Activated CD4-positive, alpha-beta T cell treated with anti-CD3 and anti-CD28 coated beads, Interleukin-2, amount 50 U/mL, for 48 hours (primary cell): ENCODE results near the gene AIFM3.

Experiments
- DNase-seq, 2 experiments: peaks; one replicate each; pipeline ENCODE4 v3.0.0-alpha.2; 2020

Gene AIFM3

DNA sequence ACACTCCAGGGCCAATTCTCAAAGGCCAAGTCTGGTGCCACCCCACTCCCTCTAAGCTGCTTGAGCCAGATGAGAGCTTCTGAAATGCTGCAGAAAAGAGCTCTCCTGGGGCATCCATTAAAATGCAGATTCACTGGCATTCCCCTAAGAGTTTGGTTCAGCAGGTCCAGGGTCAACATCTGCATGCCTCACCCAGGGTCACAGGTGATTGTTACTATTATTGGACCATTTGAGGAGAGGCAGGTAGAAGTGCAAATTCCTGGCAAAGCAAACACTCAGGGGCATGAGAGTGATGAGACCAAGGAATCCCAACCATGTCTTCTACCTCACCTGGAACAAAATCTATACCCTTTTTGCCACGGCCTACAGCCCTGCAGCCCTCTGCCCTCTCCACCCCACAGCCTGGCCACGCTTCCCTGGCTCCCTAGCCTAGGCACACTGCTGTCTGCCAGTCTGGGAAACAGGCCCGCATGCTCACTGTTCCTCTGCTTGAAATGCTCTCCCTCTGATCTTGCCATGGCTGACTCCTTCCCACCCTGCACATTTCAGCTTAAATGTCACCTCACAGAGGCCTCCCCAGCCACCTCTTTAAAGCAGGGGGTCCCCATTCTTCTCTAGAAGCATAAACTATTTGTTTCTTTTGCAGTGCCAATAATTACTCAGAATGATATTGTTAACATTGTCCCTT, 43.5 kb downstream of the AIFM3 start:
- no peak for DNase-seq

DNA sequence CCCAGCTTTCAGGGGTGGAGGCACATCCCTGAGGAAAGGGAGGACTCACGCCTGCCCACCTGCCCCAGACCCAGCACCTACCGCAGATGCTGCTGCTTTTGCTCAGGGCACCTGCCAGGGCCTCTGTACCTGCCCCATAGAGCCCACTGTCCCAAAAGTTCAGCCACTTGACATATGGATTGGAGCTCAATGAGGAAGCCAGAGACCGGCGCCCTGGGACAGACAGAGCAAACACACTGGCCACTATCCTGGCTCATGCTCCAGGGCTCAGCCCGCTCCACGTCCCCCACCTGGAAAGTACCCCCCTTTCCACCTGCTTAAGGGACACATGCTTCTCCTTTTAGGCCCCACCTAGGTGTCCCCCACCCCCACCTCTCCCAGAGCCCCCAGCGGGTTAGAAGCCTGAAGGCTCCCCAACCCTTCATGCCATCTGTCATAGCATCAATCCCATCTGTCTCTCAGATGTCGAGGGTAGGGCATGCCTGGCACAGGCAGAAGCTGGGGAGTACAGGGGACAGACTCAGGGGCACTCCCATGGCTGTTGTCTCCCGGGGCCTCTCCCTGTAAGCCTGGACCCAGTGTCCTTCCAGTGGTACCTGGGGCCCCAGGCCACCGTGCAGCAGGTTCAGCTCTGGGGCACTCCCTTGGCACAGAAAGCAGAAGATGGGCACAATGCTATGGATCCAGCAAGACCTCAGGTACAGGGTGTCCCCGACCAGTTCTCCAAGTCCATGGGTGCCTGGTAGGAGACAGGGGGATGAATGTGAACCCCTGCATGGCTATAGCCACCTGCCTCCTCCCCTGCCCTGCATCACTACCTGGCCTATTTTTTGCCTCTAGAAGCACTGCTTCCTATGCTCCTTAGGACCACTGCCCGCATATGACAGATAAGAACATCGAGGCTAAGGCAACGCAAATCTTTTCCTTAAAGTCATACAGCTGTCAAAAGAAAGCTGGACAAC, 45.7 kb downstream of the AIFM3 start:
- DNase-seq: no peak

DNA sequence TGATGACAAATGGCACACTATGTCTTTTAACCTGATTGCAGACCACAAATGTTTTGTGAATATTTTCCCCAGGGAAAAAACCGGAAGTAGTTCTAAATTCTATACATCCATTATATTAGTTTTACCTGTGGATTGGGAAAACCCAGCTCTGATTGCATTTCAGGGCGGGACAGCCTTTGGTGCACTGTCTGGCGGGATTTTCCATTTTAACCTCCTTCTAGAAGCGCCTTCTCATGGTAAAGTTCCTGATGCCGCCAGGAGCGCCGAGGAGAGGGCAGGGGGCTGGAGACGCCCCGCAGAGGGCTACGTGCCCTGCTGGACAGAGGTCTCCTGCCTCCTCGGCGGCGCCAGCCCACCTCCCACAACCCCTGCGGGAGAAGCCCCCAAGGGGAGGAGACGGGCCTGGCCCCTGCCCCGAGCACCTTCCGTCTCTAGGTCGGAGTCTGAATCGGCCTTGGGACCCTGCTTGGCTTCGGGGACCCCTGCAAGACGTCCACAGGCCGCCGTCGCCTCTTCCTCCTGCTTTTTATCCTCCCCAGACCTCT, 46.7 kb downstream of the AIFM3 start:
- no peak for DNase-seq

GRCh38 chr22:21014202-21014725, 47.2 kb downstream of the AIFM3 start:
- peak; percentile 89 to 92 for DNase-seq

DNA sequence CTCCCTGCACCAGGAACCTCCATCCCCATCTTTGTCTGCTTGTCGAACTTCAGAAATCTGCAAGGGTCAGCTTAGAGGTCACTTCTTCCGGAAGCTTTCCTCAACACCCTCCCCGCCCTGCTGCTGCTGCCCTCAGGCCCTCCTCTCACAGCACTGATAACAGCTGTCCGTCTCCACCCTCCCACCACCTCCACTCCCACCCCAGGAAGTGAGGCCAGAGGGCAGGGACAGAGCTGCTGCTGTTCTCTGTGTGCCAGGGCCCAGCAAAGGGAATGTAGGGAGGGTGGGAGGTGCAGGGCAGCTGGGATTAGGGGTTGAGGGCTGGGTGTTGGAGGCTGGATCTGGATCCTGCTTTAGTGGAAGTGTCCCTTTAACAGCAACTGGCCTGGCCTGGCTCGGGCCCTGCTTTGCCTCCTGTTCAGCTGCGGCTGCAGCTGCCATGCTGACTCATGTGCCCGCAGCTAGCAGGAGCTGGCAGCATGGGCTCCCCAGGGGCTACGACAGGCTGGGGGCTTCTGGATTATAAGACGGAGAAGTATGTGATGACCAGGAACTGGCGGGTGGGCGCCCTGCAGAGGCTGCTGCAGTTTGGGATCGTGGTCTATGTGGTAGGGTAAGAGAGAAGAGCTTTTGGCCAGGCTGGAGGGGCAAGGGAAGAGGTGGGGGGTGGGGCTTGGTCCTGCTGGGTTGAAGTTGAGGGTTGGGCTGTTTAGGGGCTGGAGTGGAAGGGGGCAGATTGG, 47.8 kb downstream of the AIFM3 start, which contains the start of gene P2RX6:
Gene P2RX6, plus strand, starts transcription at position 440 of the 740 bp plus-strand sequence. Its CDS starts 10 bp downstream, at position 450.
- no peak for DNase-seq

DNA sequence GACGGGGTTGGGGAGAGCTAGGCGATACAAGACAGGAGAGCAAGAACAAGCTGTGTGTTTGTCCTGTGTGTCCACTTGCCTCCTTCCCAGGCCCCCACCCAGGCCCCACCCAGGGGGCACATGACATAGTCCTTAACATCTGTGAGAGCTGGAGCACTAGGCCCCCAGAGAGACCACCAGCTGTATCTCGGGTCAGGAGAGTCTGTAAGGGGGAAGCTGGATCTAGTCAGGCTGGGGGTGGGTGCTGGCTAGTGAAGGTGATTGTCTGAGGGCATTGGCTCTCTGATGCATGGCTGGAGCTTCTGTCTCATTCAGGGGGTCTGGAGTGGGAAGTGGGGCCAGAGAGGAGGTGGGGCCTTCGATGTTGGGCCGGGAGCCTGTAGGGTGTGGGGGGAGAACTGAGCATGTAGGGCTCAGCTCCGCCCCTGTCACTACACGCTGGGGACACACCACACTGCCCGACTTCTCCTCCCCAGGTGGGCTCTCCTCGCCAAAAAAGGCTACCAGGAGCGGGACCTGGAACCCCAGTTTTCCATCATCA, 48.5 kb downstream of the AIFM3 start:
- DNase-seq: no peak

- DNase-seq: no peak
Observed at GRCh38 chr22:21016644-21017420, 49.8 kb downstream of the AIFM3 start.

DNA sequence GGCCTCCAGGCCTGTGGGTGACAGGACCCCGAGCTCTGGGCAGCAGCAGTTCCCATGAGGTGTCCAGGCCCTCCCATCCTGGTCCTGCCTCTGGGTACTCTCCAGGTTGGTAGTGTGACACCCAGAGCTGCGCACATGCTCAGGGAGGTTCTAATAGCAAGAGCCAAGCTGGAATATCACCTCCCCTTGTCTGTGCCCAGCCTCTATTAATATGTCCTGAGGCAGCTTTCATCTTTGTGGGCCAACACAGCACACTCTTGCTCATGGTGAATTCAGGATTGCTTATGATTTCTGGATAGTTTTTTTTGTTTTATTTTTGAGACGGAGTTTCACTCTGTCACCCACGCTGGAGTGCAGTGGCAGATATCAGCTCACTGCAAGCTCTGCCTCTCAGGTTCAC, 51.3 kb downstream of the AIFM3 start:
- no peak for DNase-seq

GRCh38 chr22:21020802-21021429, 53.9 kb downstream of the AIFM3 start:
- DNase-seq: no peak

DNA sequence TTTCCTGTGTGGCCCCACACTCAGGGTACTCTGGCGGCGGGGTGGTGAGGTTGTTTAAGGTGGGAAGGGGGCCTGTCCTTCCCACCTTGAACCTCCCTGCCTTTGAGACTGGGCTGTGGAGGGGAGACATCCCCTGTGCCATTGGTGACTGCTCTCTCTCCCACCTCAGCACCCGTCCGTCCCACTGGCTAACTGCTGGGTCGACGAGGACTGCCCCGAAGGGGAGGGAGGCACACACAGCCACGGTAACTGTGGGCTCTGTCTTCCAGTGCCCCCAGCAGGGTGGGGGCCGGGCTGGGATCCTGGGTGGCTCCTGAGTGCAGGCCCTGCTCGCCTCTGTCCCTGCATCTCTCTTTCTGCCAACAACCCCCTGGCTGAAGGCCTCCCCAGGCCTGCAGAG, 55.5 kb downstream of the AIFM3 start:
- no peak for DNase-seq

GRCh38 chr22:21022955-21023614, 56.0 kb downstream of the AIFM3 start:
- no peak for DNase-seq

DNA sequence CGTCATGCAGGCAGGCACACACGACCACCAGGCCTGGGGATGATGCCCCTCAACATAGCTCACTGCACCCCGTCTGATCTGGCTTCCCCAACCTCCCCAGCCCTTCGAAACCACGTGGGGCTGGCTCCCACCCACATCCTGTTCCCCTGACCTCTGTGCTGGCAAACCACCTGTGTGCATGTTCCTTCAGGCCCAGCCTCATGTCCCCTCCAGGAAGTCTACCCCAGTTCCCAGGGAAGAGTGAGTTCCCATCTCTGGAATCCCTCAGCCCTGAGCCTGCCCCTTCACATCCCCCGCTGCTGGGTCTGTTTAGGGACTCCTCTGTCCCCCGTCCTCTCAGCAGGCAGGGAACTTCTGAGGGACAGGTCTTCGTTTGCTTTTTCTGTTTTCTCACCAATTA, 58.2 kb downstream of the AIFM3 start:
- DNase-seq: no peak

GRCh38 chr22:21025763-21026755, 59.0 kb downstream of the AIFM3 start:
- DNase-seq: no peak

DNA sequence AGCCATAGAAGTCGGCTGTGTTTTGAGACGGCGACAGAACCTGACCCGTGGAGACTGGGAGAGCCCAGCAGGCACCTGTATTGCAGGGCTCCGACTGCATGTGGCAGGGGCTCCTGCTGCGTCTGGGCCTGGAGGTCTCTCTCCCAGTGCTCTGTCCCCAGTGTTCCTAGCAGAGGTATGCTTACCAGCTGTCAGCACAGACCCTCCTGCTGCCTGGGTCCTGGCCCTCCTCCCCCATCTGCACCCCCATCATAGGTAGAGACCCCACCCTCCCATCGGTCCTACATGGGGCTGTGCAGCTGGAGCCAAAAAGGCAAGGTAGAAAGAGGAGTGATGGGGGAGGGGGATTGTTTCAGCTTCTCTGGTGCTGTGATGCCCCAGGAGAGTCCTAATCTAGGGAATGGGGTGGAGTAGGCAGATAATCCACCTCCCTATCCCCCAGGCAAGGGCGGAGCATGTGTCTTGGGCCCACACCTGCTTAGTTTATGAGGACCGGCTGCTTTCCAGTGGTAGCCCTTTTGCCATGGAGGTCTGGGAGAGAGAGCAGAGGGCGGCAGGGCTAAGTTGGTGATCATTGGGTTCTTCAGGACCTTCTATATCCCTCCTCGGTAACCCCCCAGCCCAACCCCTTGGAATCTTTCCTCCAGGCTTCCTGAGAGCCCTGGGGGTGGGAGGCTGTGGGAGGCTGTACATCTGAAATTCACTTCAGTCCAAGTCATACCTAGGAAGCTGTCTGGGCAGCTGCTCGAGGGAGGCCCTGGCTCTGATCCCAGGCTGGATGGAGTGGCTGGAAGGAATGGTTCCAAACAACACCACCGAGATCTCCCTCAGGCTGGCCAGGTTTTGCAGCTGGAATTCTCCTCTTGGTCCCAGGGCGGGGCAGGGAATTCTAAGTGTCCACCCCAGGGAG, 60.0 kb downstream of the AIFM3 start:
- no peak for DNase-seq

DNA sequence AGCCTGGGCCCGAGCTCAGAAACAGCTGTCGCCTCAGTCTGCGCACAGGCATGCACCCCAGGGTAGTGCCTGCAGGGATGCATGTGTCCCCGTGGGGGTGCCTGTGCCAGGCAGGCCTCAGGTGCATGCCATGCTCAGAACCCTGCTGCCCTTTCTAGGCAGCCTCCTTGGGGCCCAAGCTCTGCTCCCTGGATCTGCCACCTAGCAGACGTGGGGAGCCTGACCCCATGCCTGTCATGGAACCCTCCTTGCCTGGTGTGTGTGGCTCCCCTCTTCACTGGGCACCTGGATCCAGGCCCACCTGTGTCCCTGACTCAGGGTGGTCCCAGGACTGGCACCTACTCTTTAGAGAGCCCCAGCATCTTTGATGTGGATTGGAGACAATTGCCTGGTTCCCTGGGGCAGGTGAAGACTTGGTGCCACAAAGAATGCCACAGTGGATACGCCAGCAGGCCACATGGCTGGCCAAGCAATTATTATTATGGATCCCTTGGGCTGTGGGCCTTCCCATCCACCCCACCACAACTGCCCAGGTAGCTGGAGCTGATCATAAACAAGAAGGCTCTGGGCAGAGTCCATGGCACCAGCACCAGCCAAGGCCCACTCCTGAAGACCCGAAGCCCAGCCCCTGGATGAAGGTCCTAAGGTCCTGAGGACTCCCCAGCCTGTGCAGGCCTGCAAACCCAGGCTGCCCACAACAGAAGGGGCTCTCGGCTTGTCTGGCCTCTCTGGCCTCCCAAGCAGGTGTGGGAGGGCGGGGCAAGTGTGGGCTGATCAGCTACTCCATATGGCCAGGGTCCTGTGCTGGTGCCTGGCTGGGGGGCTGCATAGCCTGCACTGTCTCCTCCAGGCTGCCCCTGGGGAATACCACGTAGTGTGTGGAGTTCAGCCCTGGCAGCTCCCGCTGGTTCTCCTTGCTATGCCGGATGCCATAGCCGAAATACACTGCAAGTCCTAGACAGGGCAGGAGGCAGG, 61.5 kb downstream of the AIFM3 start:
- DNase-seq: no peak

DNA sequence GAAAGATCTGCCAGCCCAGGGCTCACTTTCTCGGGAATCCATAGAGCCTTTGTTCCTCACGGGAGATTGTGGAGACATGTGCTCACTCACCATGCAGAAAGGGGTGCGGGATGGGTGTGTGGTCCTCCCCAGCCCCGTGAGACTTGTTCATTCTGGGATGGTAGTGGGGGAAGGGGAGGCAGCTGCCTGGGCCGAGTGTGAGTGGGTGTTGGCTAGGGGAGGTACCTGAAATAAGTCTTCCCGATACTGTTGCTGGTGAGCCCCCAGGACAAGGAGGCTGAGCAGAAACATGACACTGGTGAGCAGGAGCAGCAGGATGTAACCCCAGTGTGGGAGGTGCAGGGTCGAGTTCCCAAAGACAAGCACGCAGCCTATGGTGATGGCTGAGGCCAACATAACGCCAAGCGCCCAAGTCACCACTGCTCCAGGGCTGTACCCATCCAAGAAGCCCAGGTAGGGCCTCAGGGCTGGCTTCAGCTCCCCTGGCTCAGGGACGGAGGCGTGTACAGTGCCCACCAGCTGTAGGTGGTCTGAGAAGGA, 62.5 kb downstream of the AIFM3 start:
- no peak for DNase-seq

GRCh38 chr22:21030032-21030431, 63.0 kb downstream of the AIFM3 start:
- no peak for DNase-seq
